K562 (cell line): ENCODE measurements around the gene OR9I1. TPM values are rescaled to one million over a fixed set of nuclear protein-coding genes. Genes with fewer than 3 reads are reported as not detected.

Experiments
- ATAC-seq: fragments of 200-7000 bp; cut with Tn5 transposase; 3 replicates; pipeline ENCODE4 v1.9.1; 2020; ENCODE audit warnings: moderate library complexity
- BruUV-seq: library from RNA; stranded (reverse); fragments of 400-500 nt; replicated peaks from 2 replicates; lab custom pipeline; 2021; lab: Mats Ljungman, UMichigan
- CTCF ChIA-PET: fragments of 300-600 bp; formaldehyde crosslinking; extraction: SDS; loops from one replicate; lab custom pipeline; 2021; ENCODE audit warnings: low intra/inter-chr PET ratio; lab: Yijun Ruan, JAX
- POLR2A ChIA-PET: fragments of 300-600, 350-650 bp; sonication (Branson Sonifier 250); formaldehyde crosslinking; extraction: SDS; loops from one replicate; lab custom pipeline; 2021; ENCODE audit warnings: antibody characterized with exemption, inconsistent platforms; lab: Yijun Ruan, JAX
- DNase-seq, 4 experiments: peaks; one replicate each; pipeline versions ENCODE4 v3.0.0 to v3.0.0-alpha.2; 2011 to 2018; ENCODE audit warnings: low spot score in 3 of 4, mixed read lengths in 3 of 4; ENCODE audit errors: extremely low read depth in 1 of 4
- FAIRE-seq: peaks from 2 replicates; lab custom pipeline; 2011; peaks lifted over from hg19 to GRCh38; lab: Jason Lieb, UNC
- H2AFZ ChIP-seq: 2 replicates; pipeline ENCODE4 v1.6.0; 2011; ENCODE audit warnings: low read depth, low read length, control low read depth, inconsistent platforms
- H3K27ac ChIP-seq: fragments of 200-600 bp; 3 replicates; pipeline ENCODE4 v1.8.0; 2011; ENCODE audit warnings: low read depth, mild to moderate bottlenecking, control low read depth, inconsistent platforms, low read length, moderate library complexity, mixed read lengths; ENCODE audit errors: extremely low read depth
- H3K27me3 ChIP-seq, 2 experiments: fragments of 300-600 bp in 1 of 2; 2 replicates in 1 of 2; 3 replicates in 1 of 2; pipeline versions ENCODE4 v1.6.0 to v1.8.0; 2011; ENCODE audit warnings: inconsistent platforms in 2 of 2, low read length in 2 of 2, mild to moderate bottlenecking in 1 of 2, mixed read lengths in 1 of 2, moderate library complexity in 1 of 2; ENCODE audit not compliant: control insufficient read depth in 2 of 2, insufficient read depth in 2 of 2
- H3K36me3 ChIP-seq: fragments of 300-600 bp; 3 replicates; pipeline ENCODE4 v1.8.0; 2011; ENCODE audit warnings: mild to moderate bottlenecking, low read length, inconsistent platforms; ENCODE audit not compliant: control insufficient read depth, insufficient read depth
- H3K4me1 ChIP-seq, 2 experiments: fragments of 200-600 bp in 1 of 2; replicated peaks in 1 of 2; 2 replicates in 1 of 2; 3 replicates in 1 of 2; pipeline versions ENCODE4 v1.5.1 to v1.8.0; 2011; ENCODE audit warnings: inconsistent platforms in 2 of 2, low read length in 2 of 2, mild to moderate bottlenecking in 1 of 2, mixed read lengths in 1 of 2, moderate library complexity in 1 of 2; ENCODE audit not compliant: control insufficient read depth in 2 of 2, insufficient read depth in 2 of 2
- H3K4me2 ChIP-seq: 2 replicates; pipeline ENCODE4 v1.6.1; 2011; ENCODE audit warnings: low read length, control low read depth, inconsistent platforms, mixed read lengths; ENCODE audit not compliant: insufficient read depth
- H3K4me3 ChIP-seq: fragments of 200-600 bp; sonication (generic), shearing (Covaris generic); 2 replicates; pipeline ENCODE4 v1.5.1; 2016; ENCODE audit warnings: control low read depth, inconsistent platforms
- H3K79me2 ChIP-seq: fragments of 200-600 bp; 3 replicates; pipeline ENCODE4 v1.8.0; 2011; ENCODE audit warnings: low read length, inconsistent platforms; ENCODE audit not compliant: control insufficient read depth, insufficient read depth
- H3K9ac ChIP-seq, 2 experiments: 2 replicates each; pipeline versions ENCODE4 v1.6.0 to v1.6.1; 2011; ENCODE audit warnings: low read depth in 2 of 2, low read length in 2 of 2, control low read depth in 1 of 2, inconsistent platforms in 1 of 2, mild to moderate bottlenecking in 1 of 2, mixed read lengths in 1 of 2; ENCODE audit not compliant: insufficient read depth in 1 of 2
- H3K9me1 ChIP-seq: one replicate; pipeline ENCODE4 v1.6.0; 2011; ENCODE audit warnings: inconsistent platforms, mild to moderate bottlenecking, low read length, moderate library complexity; ENCODE audit not compliant: control insufficient read depth, insufficient read depth
- H3K9me3 ChIP-seq: replicated peaks from 2 replicates; pipeline ENCODE4 v1.5.1; 2011; ENCODE audit warnings: low read depth, low read length, inconsistent platforms; ENCODE audit not compliant: control insufficient read depth, insufficient read depth
- H4K20me1 ChIP-seq: replicated peaks from 2 replicates; pipeline ENCODE4 v1.6.1; 2011; ENCODE audit warnings: low read length, inconsistent platforms, mixed read lengths; ENCODE audit not compliant: control insufficient read depth, insufficient read depth
- GABPA ChIP-seq: fragments of 200-800 bp; sonication (Bioruptor generic); conservative IDR thresholded peaks from 2 replicates; pipeline ENCODE4 v1.6.1; 2016; ENCODE audit warnings: low read depth, missing genetic modification characterization, missing compliant biosample characterization
- MXI1 ChIP-seq: IDR thresholded peaks from 2 replicates; pipeline ENCODE4 v1.6.1; 2011; ENCODE audit warnings: low read depth, mild to moderate bottlenecking, improper control_type of control experiment, low read length
- NFRKB ChIP-seq: fragments of 450-650 bp; IDR thresholded peaks from 2 replicates; pipeline ENCODE4 v1.6.1; 2016; ENCODE audit warnings: low read depth
- SMC3 ChIP-seq: conservative IDR thresholded peaks from 2 replicates; pipeline ENCODE4 v1.6.1; 2011; ENCODE audit warnings: low read depth, low read length, improper control_type of control experiment; ENCODE audit not compliant: insufficient read depth
- YBX1 ChIP-seq: fragments of 450-650 bp; IDR thresholded peaks from 2 replicates; pipeline ENCODE4 v1.7.1; 2016; ENCODE audit warnings: mild to moderate bottlenecking
- ZFP1 ChIP-seq: fragments of 450-650 bp; formaldehyde crosslinking; IDR thresholded peaks from 2 replicates; pipeline ENCODE4 v1.4.0; 2020; ENCODE audit warnings: mild to moderate bottlenecking, mixed read lengths
- WGBS: fragments of 100-300 bp; shearing (Covaris generic); methylation state at CpG from one replicate; pipeline ENCODE4 v1.1.6; 2016; ENCODE audit warnings: low coverage, mixed read lengths; ENCODE audit not compliant: insufficient coverage; ENCODE audit errors: missing lambda C conversion rate; 5-methylcytosine and 5-hydroxymethylcytosine counted together
- in situ Hi-C: fragments of 300-500 bp; cut with MboI; formaldehyde crosslinking; loops from 4 replicates; pipeline ENCODE4 v1.15.0; 2018; ENCODE audit warnings: inconsistent platforms, mixed read lengths
- intact Hi-C: fragments of 100-400 bp; cut with micrococcal nuclease; formaldehyde crosslinking; loops from 2 replicates; pipeline ENCODE4 v1.14.2; 2022
- polyA plus RNA-seq, 8 experiments: library from polyadenylated mRNA; depleted of rRNA in 4 of 8; stranded (reverse) in 5 of 8; unstranded in 3 of 8; fragments of >200 nt; fragmentation: Nextera tagmentation in 2 of 8; fragmentation: Illumina TruSeq in 1 of 8; extraction: Ambion mirVana in 2 of 8; extraction: Trizol in 1 of 8; gene quantifications; 2 replicates each; pipeline versions ENCODE4 v1.2.1 to v1.2.3, GENCODE V29; 2011 to 2014; ENCODE audit warnings: inconsistent platforms in 1 of 8, missing spikeins in 1 of 8
- total RNA-seq, 7 experiments: library from RNA; depleted of rRNA in 6 of 7; stranded (reverse); fragments of >200 nt in 6 of 7; fragmentation: Illumina TruSeq in 2 of 7; extraction: Trizol in 2 of 7; gene quantifications; 2 replicates each; pipeline versions ENCODE4 v1.2.1 to v1.2.3, GENCODE V29; 2011 to 2021; ENCODE audit warnings: low replicate concordance in 1 of 7
- TF ChIP-seq, protein P1 (sequence below): fragments of 450-650 bp; IDR thresholded peaks from 2 replicates; pipeline ENCODE4 v1.6.1; 2016; ENCODE audit warnings: antibody characterized with exemption
- TF ChIP-seq, protein P2 (sequence below): fragments of 200-800 bp; sonication (Bioruptor generic); IDR thresholded peaks from 2 replicates; pipeline ENCODE4 v1.6.1; 2016; ENCODE audit warnings: missing genetic modification characterization, missing compliant biosample characterization
- TF ChIP-seq, protein P3 (sequence below): fragments of 250-450 bp; sonication (Bioruptor Pico); IDR thresholded peaks from 2 replicates; pipeline ENCODE4 v1.5.0; 2021; ENCODE audit warnings: mild to moderate bottlenecking, borderline replicate concordance
- TF ChIP-seq, protein P4 (sequence below): IDR thresholded peaks from 2 replicates; pipeline ENCODE4 v1.6.1; 2011; ENCODE audit warnings: borderline replicate concordance, low read depth, mild to moderate bottlenecking, moderate library complexity, low read length; ENCODE audit not compliant: insufficient read depth, poor library complexity, severe bottlenecking

The OR9I1 gene
- total and polyA plus RNA-seq, 9 of the 15 experiments (the other 6 are each of a cell fraction or from before 2014, with no cell fraction given) = not detected

DNA sequence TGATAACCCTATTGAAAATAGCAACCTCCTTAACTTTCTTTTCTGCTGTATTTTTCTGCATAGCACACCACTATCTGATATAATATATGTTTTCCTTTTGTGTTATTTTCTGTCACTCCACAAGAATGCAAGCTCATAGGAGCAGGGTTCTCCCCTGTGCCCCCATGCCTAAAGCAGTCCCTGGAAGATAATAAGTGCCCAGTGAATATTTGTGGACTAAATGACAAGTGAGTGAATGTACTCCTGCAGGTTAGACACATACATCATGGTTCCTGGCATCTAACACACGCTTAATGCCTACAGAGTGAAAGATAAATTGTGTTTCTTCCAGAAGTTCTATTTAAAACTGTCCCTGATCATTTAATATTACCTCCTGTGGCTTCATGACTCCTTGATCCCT is 39.7 kb upstream of the OR9I1 start:
- POLR2A ChIA-PET = no interaction called here
- Histone ChIP-seq H3K79me2 (no peaks in the 10 kb centered on the region), H3K9me3 (no peaks in the 10 kb centered on the region), H3K27ac (no peak overlapping the region), H3K4me3 (no peak overlapping the region), H3K36me3 (no peaks in the 10 kb centered on the region), H3K27me3 (no peaks in the 10 kb centered on the region), H2AFZ (no peak overlapping the region), H3K9me1 (no peaks in the 10 kb centered on the region), H3K4me1 (no peaks in the 10 kb centered on the region), H3K4me2 (no peak overlapping the region), H3K9ac (no peak overlapping the region), H4K20me1 (no peaks in the 10 kb centered on the region)
- intact Hi-C loops (no loop called here), in situ Hi-C loops (no loop called here)
- 0% methylated on average over 1 of the region's 1 CpG for WGBS
- no peak for DNase-seq
- ATAC-seq = no peak
- CTCF ChIA-PET = no interaction called here
- TF ChIP-seq, protein P1, sequence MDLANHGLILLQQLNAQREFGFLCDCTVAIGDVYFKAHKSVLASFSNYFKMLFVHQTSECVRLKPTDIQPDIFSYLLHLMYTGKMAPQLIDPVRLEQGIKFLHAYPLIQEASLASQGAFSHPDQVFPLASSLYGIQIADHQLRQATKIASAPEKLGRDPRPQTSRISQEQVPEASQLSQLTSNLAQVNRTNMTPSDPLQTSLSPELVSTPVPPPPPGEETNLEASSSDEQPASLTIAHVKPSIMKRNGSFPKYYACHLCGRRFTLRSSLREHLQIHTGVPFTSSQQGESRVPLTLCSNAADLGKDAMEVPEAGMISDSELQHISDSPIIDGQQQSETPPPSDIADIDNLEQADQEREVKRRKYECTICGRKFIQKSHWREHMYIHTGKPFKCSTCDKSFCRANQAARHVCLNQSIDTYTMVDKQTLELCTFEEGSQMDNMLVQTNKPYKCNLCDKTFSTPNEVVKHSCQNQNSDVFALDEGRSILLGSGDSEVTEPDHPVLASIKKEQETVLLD = no peak
- TF ChIP-seq MXI1 (no peak), ZFP1 (CRISPR knock-in tag) (no peak), YBX1 (no peak), GABPA (tag) (no peak), NFRKB (no peak), SMC3 (no peak)
- TF ChIP-seq, protein P2, sequence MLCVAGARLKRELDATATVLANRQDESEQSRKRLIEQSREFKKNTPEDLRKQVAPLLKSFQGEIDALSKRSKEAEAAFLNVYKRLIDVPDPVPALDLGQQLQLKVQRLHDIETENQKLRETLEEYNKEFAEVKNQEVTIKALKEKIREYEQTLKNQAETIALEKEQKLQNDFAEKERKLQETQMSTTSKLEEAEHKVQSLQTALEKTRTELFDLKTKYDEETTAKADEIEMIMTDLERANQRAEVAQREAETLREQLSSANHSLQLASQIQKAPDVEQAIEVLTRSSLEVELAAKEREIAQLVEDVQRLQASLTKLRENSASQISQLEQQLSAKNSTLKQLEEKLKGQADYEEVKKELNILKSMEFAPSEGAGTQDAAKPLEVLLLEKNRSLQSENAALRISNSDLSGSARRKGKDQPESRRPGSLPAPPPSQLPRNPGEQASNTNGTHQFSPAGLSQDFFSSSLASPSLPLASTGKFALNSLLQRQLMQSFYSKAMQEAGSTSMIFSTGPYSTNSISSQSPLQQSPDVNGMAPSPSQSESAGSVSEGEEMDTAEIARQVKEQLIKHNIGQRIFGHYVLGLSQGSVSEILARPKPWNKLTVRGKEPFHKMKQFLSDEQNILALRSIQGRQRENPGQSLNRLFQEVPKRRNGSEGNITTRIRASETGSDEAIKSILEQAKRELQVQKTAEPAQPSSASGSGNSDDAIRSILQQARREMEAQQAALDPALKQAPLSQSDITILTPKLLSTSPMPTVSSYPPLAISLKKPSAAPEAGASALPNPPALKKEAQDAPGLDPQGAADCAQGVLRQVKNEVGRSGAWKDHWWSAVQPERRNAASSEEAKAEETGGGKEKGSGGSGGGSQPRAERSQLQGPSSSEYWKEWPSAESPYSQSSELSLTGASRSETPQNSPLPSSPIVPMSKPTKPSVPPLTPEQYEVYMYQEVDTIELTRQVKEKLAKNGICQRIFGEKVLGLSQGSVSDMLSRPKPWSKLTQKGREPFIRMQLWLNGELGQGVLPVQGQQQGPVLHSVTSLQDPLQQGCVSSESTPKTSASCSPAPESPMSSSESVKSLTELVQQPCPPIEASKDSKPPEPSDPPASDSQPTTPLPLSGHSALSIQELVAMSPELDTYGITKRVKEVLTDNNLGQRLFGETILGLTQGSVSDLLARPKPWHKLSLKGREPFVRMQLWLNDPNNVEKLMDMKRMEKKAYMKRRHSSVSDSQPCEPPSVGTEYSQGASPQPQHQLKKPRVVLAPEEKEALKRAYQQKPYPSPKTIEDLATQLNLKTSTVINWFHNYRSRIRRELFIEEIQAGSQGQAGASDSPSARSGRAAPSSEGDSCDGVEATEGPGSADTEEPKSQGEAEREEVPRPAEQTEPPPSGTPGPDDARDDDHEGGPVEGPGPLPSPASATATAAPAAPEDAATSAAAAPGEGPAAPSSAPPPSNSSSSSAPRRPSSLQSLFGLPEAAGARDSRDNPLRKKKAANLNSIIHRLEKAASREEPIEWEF = no peak
- TF ChIP-seq, protein P3, sequence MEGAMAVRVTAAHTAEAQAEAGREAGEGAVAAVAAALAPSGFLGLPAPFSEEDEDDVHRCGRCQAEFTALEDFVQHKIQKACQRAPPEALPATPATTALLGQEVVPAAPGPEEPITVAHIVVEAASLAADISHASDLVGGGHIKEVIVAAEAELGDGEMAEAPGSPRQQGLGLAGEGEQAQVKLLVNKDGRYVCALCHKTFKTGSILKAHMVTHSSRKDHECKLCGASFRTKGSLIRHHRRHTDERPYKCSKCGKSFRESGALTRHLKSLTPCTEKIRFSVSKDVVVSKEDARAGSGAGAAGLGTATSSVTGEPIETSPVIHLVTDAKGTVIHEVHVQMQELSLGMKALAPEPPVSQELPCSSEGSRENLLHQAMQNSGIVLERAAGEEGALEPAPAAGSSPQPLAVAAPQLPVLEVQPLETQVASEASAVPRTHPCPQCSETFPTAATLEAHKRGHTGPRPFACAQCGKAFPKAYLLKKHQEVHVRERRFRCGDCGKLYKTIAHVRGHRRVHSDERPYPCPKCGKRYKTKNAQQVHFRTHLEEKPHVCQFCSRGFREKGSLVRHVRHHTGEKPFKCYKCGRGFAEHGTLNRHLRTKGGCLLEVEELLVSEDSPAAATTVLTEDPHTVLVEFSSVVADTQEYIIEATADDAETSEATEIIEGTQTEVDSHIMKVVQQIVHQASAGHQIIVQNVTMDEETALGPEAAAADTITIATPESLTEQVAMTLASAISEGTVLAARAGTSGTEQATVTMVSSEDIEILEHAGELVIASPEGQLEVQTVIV (CRISPR knock-in tag) = no peak
- TF ChIP-seq, protein P4, sequence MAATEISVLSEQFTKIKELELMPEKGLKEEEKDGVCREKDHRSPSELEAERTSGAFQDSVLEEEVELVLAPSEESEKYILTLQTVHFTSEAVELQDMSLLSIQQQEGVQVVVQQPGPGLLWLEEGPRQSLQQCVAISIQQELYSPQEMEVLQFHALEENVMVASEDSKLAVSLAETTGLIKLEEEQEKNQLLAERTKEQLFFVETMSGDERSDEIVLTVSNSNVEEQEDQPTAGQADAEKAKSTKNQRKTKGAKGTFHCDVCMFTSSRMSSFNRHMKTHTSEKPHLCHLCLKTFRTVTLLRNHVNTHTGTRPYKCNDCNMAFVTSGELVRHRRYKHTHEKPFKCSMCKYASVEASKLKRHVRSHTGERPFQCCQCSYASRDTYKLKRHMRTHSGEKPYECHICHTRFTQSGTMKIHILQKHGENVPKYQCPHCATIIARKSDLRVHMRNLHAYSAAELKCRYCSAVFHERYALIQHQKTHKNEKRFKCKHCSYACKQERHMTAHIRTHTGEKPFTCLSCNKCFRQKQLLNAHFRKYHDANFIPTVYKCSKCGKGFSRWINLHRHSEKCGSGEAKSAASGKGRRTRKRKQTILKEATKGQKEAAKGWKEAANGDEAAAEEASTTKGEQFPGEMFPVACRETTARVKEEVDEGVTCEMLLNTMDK = no peak
- BruUV-seq = no TSS peak
- FAIRE-seq = no peak
